Upper lobe of left lung (tissue), 4 donors: Measurements from ENCODE around the gene ATP10A.

ENCODE experiments used
- CTCF ChIP-seq, 6 experiments: fragments of 450-650 bp in 4 of 6; fragments of 200-600 bp in 2 of 6; sonication (generic) in 2 of 6; IDR thresholded peaks; one replicate each; pipeline ENCODE4 v1.5.1; 2016 to 2019; ENCODE audit warnings: antibody characterized with exemption in 6 of 6
- POLR2A ChIP-seq, 4 donors: fragments of 450-650 bp; IDR thresholded peaks; one replicate each; pipeline ENCODE4 v1.5.1; 2016 to 2017; ENCODE audit warnings: antibody characterized with exemption in 4 of 4, mild to moderate bottlenecking in 2 of 4

GRCh38 chr15:25862472-25863110 lies 536 bp downstream of the ATP10A start:
- TF ChIP-seq CTCF (IDR thresholded peaks at IDR 0.05) (peak in 1 of 6 experiments; percentile 13), POLR2A (IDR thresholded peaks at IDR 0.05) (peak in 1 of 4 donors; percentile 38)
